Thymus (tissue), 14 donors: Measurements from ENCODE around the gene BBS12. TPM values are rescaled to one million over a fixed set of nuclear protein-coding genes. Genes with fewer than 3 reads are reported as not detected.

Experiments
- DNase-seq, 9 donors: peaks; one replicate each; pipeline ENCODE4 v3.0.0-alpha.2; 2013; ENCODE audit warnings: low spot score in 9 of 9, low read depth in 6 of 9, missing footprints in 1 of 9
- H3K27ac ChIP-seq, 2 donors: one replicate each; pipeline ENCODE4 v1.5.1; 2013; ENCODE audit warnings: control low read depth in 1 of 2, low read depth in 1 of 2, low read length in 1 of 2, mild to moderate bottlenecking in 1 of 2, moderate library complexity in 1 of 2
- H3K27me3 ChIP-seq, 2 donors: one replicate each; pipeline ENCODE4 v1.5.1; 2013; ENCODE audit warnings: low read length in 1 of 2; ENCODE audit not compliant: control insufficient read depth in 2 of 2, insufficient read depth in 1 of 2
- H3K36me3 ChIP-seq, 2 donors: one replicate each; pipeline ENCODE4 v1.5.1; 2013; ENCODE audit warnings: low read length in 1 of 2, mild to moderate bottlenecking in 1 of 2, moderate library complexity in 1 of 2; ENCODE audit not compliant: control insufficient read depth in 2 of 2, insufficient read depth in 2 of 2
- H3K4me1 ChIP-seq, 2 donors: one replicate each; pipeline ENCODE4 v1.5.1; 2013; ENCODE audit warnings: low read length in 2 of 2; ENCODE audit not compliant: control insufficient read depth in 2 of 2, insufficient read depth in 2 of 2
- H3K4me3 ChIP-seq, 2 donors: one replicate each; pipeline ENCODE4 v1.5.1; 2013; ENCODE audit warnings: low read length in 2 of 2, control low read depth in 1 of 2, mild to moderate bottlenecking in 1 of 2
- H3K9me3 ChIP-seq, 2 donors: one replicate each; pipeline ENCODE4 v1.5.1; 2013; ENCODE audit warnings: low read length in 1 of 2, mild to moderate bottlenecking in 1 of 2; ENCODE audit not compliant: control insufficient read depth in 2 of 2, insufficient read depth in 1 of 2
- WGBS: extraction: QIAGEN DNeasy Blood & Tissue Kit; methylation state at CpG from one replicate; pipeline ENCODE4 v1.1.7; 2013; 5-methylcytosine and 5-hydroxymethylcytosine counted together
- long read RNA-seq, 10 donors: transcript quantifications; one replicate each; lab custom pipeline, GENCODE V29; 2026
- polyA plus RNA-seq: library from polyadenylated mRNA; stranded (reverse); fragments of 200-250 nt; gene quantifications from one replicate; pipeline ENCODE4 v1.2.3, GENCODE V29; 2013
- total RNA-seq: library from RNA; stranded (reverse); fragments of 120-200 nt; gene quantifications from one replicate; pipeline ENCODE4 v1.2.4, GENCODE V29; 2013
- donor health status: healthy.

The BBS12 gene
- 3.9 TPM for total RNA-seq
- 3.3 TPM for polyA plus RNA-seq
- long read RNA-seq, donor 1, partial matches to known transcripts = 0 of 1 reads
- long read RNA-seq, donor 1, other reads (novel, unspliced or antisense) = 0 of 1 reads
- long read RNA-seq, donor 2 = 0 reads
- long read RNA-seq, donor 3, partial matches to known transcripts = 0 of 3 reads
- long read RNA-seq, donor 3, other reads (novel, unspliced or antisense) = 0 of 3 reads
- long read RNA-seq, donor 4 = 0 reads
- long read RNA-seq, donor 5, partial matches to known transcripts = 0 of 3 reads
- long read RNA-seq, donor 5, other reads (novel, unspliced or antisense) = 0 of 3 reads
- long read RNA-seq, donor 6 = 0 reads
- long read RNA-seq, donor 7, transcript BBS12-201 (2 exons, 3,244 nt) = major isoform, 8 of 8 reads
- long read RNA-seq, donor 7, partial matches to known transcripts = 0 of 8 reads
- long read RNA-seq, donor 7, other reads (novel, unspliced or antisense) = 0 of 8 reads
- long read RNA-seq, donor 8, partial matches to known transcripts = 0 of 1 reads
- long read RNA-seq, donor 8, other reads (novel, unspliced or antisense) = 0 of 1 reads
- long read RNA-seq, donor 9, partial matches to known transcripts = 0 of 1 reads
- long read RNA-seq, donor 9, other reads (novel, unspliced or antisense) = 0 of 1 reads
- long read RNA-seq, donor 10 = 0 reads

- H3K9me3 ChIP-seq = no peaks in the 10 kb centered on the region
- WGBS = under 1% methylated on average over 37 of the region's 37 CpGs
- H3K27me3 ChIP-seq = no peaks in the 10 kb centered on the region
- H3K27ac ChIP-seq = peak within 1 kb of the TSS; percentile 68 to 73
- peaks cover 0 to 8% of the 10 kb centered on the region in 2 donors for H3K4me1 ChIP-seq
- peak within 1 kb of the TSS; percentile 50 to 60 for H3K4me3 ChIP-seq
- no peaks in the 10 kb centered on the region for H3K36me3 ChIP-seq
- peak; percentile 97 to 100 (median 99) for DNase-seq
Observed at GRCh38 chr4:122732329-122733026, at the start of gene BBS12. BBS12 (plus strand) TSS chr4:122732704; CDS start chr4:122741893, 9,189 bp downstream.

GRCh38 chr4:122686691-122687090, 45.8 kb upstream of the BBS12 start:
- no peak overlapping the region for H3K27ac ChIP-seq
- H3K27me3 ChIP-seq = no peaks in the 10 kb centered on the region
- no peak for DNase-seq
- H3K9me3 ChIP-seq = peaks cover 0 to 7% of the 10 kb centered on the region in 2 donors
- H3K36me3 ChIP-seq = no peaks in the 10 kb centered on the region
- no peak overlapping the region for H3K4me3 ChIP-seq
- 98% methylated on average over 2 of the region's 2 CpGs for WGBS
- peaks cover 0 to 3% of the 10 kb centered on the region in 2 donors for H3K4me1 ChIP-seq

GRCh38 chr4:122687531-122688061, 44.9 kb upstream of the BBS12 start:
- DNase-seq = no peak
- no peaks in the 10 kb centered on the region for H3K36me3 ChIP-seq
- H3K9me3 ChIP-seq = peaks cover 0 to 3% of the 10 kb centered on the region in 2 donors
- H3K27ac ChIP-seq = no peak overlapping the region
- H3K4me1 ChIP-seq = peaks cover 0 to 3% of the 10 kb centered on the region in 2 donors
- no peak overlapping the region for H3K4me3 ChIP-seq
- WGBS = 26% methylated on average over 2 of the region's 2 CpGs
- H3K27me3 ChIP-seq = no peaks in the 10 kb centered on the region

- no peak overlapping the region for H3K4me3 ChIP-seq
- 93% methylated on average over 9 of the region's 9 CpGs for WGBS
- no peak for DNase-seq
- no peaks in the 10 kb centered on the region for H3K36me3 ChIP-seq
- H3K9me3 ChIP-seq = peaks cover 0 to 3% of the 10 kb centered on the region in 2 donors
- H3K27me3 ChIP-seq = no peaks in the 10 kb centered on the region
- no peak overlapping the region for H3K27ac ChIP-seq
- H3K4me1 ChIP-seq = peaks cover 0 to 3% of the 10 kb centered on the region in 2 donors
Observed at GRCh38 chr4:122688529-122689140, 43.9 kb upstream of the BBS12 start.

- H3K27ac ChIP-seq = no peak overlapping the region
- DNase-seq = no peak
- no peaks in the 10 kb centered on the region for H3K9me3 ChIP-seq
- H3K27me3 ChIP-seq = no peaks in the 10 kb centered on the region
- H3K4me3 ChIP-seq = no peak overlapping the region
- no peaks in the 10 kb centered on the region for H3K36me3 ChIP-seq
- H3K4me1 ChIP-seq = peaks cover 0 to 3% of the 10 kb centered on the region in 2 donors
Observed at GRCh38 chr4:122689972-122690371, 42.5 kb upstream of the BBS12 start.

GRCh38 chr4:122691988-122692387, 40.5 kb upstream of the BBS12 start:
- no peak overlapping the region for H3K4me3 ChIP-seq
- 96% methylated on average over 4 of the region's 4 CpGs for WGBS
- no peak for DNase-seq
- no peaks in the 10 kb centered on the region for H3K36me3 ChIP-seq
- H3K27me3 ChIP-seq = no peaks in the 10 kb centered on the region
- no peak overlapping the region for H3K27ac ChIP-seq
- H3K9me3 ChIP-seq = no peaks in the 10 kb centered on the region
- H3K4me1 ChIP-seq = peaks cover 0 to 3% of the 10 kb centered on the region in 2 donors

- H3K27me3 ChIP-seq = no peaks in the 10 kb centered on the region
- peaks cover 0 to 3% of the 10 kb centered on the region in 2 donors for H3K4me1 ChIP-seq
- H3K4me3 ChIP-seq = no peak overlapping the region
- H3K36me3 ChIP-seq = no peaks in the 10 kb centered on the region
- DNase-seq = no peak
- H3K9me3 ChIP-seq = no peaks in the 10 kb centered on the region
- WGBS = 75% methylated on average over 3 of the region's 3 CpGs
- no peak overlapping the region for H3K27ac ChIP-seq
Observed at GRCh38 chr4:122692641-122693520, 39.6 kb upstream of the BBS12 start.

GRCh38 chr4:122695226-122695625, 37.3 kb upstream of the BBS12 start:
- Histone ChIP-seq H3K27me3 (no peaks in the 10 kb centered on the region), H3K4me3 (no peak overlapping the region), H3K4me1 (no peaks in the 10 kb centered on the region), H3K9me3 (no peaks in the 10 kb centered on the region), H3K36me3 (no peaks in the 10 kb centered on the region), H3K27ac (no peak overlapping the region)
- DNase-seq = no peak
- WGBS = 89% methylated on average over 2 of the region's 2 CpGs
